Measurements from ENCODE around the gene ANKS3.
A peak's percentile ranks its signal among the peaks of the same experiment; 100 is the strongest.

The ANKS3 gene

DNA sequence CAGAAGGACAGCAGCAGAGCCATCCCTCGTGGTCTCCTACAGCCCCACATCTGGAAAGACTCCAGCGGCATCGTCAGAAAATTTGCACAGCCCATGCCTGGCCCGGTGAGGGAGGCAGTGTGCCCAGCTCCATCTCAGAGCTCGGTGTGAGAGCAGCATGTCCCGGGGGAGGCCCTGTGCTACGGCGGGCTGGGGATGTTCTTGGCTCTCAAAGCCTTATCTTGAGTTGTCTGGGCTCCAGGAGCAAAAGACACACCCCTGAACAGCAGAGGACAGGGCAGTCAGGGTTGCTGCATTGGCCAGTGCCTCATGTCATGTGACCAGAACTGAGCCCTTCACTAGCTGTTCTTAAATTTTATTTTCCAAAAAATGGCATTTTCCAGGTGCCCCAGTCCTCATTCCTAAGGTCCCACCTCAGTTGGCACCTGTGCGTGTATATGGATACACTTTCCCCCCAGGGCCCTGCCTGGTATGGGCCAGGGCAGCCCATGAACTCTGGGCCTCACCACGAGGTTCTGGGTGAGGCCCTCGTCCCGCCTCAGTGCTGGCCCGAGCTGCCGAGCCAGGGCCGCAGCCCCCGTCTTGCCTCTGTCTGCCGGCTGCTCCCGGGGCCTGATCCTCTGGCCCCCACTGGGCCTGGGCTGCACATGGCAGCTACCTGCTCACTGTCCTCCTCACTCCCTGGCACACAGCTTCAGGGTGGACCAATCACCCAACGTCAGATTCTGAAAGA, 37.7 kb downstream of the ANKS3 start:
- no peak for DNase-seq (ENCODE audit: low read depth in 2 of 2)

DNA sequence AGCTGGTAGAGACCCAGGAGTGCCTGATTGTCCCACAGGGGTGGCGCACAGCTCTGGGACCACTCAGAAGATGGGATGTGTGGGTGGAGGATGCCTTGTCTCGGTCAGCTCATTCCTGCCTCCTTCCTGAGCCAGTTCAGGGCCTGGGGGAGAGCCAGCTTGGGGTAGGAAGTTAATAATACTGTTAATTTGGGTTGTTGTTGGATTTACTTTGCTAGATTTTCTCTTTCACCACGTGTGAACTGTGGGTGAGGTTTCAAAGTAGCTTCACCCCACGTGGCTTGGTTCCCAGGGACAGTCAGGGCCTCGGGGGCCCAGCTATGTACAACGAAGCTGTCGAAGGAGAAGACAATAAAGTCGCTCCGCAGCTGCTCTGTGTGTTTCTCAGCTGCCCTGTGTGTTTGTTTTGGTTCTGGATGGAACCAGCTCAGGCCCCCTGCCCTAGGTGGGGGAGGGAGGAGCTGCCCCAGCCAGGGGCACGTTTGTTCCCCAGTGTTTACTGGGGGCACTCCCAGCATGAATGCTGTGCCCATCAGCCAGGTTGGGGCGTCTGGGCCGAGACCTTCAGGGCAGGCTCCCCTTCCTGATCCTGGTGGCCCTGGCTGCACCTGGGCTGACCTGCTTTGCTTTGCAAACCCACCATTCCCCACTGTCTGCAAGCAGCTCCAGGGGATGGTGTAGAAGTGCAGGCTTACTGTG, 38.4 kb downstream of the ANKS3 start:
- DNase-seq (ENCODE audit: low read depth in 2 of 2) = no peak

DNA sequence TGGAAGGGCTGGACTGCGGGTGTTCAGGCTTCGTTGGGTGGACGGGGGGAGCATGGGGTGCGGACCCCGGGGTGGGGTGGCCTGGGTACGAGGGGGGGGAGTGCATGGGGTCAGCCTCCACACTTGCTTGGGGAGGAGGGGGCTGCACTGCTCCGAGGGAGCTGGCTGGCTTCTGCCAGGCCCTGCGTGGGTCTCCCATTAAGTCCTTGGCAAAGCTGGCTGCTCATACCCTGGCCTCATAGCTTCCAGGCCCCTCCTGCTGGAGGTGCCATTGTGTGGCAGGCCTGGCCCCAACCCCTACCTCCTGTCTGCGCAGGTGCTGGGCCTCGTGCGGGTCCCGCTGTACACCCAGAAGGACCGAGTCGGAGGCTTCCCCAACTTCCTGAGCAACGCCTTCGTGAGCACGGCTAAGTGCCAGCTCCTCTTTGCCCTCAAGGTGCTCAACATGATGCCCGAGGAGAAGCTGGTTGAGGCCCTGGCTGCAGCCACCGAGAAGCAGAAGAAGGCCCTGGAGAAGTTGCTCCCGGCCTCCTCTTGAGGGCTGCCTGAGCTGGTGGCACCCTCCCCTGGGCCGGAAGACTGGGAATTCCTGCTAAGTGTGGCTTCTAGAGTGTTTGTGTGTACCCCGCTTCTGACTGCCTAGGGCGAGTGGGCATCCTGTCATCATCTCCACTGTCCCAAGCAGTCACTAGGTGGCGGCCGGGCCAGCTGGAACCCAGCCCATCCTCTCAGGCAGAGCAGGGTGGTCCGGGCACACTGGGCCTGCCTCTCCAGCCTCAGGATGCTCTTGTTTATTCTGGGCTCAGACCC, 39.2 kb downstream of the ANKS3 start:
- DNase-seq (ENCODE audit: low read depth in 2 of 2) = no peak

DNA sequence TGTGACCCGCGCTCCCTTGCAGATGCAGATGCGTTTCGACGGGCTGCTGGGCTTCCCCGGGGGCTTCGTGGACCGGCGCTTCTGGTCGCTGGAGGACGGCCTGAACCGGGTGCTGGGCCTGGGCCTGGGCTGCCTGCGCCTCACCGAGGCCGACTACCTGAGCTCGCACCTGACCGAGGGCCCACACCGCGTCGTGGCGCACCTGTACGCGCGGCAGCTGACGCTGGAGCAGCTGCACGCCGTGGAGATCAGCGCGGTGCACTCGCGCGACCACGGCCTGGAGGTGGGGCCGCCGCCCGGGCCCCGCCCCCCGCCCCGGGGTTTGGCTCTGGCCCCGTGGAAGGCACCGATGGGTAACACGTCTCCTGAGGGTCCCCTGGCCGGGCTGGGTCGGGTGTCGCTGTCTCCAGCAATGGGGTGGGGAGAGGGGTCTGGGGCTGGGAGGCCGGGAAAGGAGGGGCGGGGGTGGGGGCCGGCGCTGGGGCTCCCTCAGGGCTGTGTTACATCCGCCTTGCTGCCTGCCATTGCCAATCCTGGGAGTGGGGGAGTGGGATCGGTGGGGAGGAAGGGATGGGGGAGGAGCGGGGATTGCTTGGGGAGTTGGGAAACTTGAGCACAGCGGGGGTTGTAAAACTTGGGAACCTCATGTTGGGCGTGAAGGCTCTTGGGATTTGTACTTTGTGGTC, 40.0 kb downstream of the ANKS3 start:
- DNase-seq (ENCODE audit: low read depth in 2 of 2) = peak; percentile 25 to 26

DNA sequence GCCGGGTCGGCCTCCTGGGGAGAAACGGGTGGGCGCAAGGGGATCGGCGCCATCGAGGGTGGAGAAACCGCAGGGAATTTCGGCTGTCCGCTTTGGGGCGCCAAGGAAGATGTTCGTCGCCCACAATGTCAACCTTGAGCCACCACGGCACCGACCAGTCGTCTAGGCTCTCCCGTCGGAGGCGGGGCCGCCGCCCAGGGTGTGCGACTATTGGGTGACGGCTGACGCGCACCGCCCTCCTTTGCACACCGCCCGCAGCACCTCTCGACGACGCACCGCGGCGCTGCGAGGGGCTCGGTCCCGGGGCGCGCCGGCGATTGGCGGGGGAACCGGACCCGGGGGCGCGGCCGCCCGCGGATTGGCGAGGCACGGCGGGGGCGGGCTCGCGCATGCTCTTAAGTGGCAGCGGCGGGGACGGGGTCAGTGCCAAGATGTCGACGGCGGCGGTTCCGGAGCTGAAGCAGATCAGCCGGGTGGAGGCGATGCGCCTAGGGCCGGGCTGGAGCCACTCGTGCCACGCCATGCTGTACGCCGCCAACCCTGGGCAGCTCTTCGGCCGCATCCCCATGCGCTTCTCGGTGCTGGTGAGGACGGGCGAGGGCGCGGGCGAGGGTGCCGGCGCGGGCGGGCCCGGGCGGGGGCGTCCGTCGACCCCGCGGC, 40.6 kb downstream of the ANKS3 start, which contains the start of gene NUDT16L1:
NUDT16L1 (plus strand) TSS at position 267 of the 660 bp plus-strand sequence; CDS start at position 432, 165 bp downstream.
- peak; percentile 89 to 90 for DNase-seq (ENCODE audit: low read depth in 2 of 2)

DNA sequence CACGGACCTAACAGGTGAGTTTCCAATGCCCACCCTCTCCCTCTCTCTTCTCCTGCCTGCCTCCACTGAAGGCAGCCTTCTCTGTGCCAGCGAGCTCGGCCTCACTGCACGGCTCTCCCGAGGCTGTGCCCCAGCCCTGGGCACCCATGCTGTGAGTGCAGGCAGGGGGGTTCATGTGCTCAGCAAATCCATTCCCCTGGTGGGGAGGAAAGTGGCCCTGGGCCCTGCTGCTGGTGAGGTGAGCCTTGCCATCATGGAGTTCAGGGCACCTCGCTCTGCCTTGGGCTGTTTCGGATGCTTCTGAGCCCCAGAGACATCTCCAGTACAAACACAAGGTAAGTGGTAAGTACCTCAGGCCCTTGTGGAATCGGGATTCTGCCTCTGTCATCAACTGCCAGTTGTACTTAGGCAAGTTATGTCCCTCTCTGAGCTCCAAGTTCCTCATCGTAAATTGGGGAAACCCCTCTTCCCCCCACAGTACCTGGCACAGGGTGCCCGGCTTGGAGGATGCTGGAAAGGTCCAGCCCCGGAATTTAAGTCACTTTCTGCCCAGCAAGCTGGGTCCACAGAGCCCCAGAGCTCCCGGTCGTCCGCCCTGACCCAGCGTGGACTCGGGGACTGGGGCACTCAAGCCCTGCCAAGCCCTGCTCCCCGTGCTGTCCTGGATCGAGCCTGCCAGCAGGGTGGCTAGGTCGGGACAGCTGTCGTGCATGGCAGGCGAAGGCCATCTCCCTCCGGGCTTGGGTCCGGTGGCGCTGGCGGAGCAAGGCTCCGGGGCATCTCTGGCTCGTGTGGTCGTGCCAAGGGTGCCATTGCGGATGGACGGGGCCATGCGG, 41.4 kb downstream of the ANKS3 start:
- no peak for DNase-seq (ENCODE audit: low read depth in 2 of 2)

DNA sequence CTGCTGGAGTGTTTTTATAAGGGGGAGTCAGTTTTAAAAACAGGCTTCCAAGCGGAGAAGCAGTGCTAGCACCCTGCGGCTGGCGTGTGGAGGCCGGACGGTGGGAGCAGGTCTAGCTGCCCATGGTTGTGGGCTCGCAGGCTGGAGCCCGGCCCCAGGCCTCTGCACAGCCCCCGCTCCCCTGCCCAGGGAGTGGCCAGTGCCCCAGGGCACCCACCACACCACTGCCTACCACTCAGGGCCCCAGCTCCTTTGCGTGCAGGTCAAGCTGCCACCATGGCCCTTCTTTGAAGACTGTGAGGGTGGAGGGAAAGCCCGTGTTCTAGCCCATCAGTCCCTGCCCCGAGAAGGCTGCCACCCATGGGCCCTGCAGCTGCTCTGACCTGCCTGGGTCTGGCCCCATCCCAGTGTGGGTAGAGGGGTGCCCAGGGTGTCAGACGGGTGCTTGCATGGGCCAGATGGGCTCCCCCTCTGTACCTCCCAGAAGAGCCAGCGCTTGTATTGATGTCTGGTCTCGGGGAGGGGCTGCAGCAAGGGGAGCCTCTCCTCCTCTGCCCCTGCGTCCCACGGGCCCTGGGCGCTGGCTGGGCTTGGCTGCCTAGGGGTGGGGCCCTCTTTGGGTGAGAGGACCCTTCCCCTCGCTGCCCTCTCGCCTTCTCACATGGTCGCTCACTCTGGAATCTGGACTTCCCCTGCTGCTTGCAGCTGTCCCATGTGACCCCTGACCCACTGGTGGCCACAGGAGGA, 42.2 kb downstream of the ANKS3 start:
- DNase-seq (ENCODE audit: low read depth in 2 of 2) = no peak

DNA sequence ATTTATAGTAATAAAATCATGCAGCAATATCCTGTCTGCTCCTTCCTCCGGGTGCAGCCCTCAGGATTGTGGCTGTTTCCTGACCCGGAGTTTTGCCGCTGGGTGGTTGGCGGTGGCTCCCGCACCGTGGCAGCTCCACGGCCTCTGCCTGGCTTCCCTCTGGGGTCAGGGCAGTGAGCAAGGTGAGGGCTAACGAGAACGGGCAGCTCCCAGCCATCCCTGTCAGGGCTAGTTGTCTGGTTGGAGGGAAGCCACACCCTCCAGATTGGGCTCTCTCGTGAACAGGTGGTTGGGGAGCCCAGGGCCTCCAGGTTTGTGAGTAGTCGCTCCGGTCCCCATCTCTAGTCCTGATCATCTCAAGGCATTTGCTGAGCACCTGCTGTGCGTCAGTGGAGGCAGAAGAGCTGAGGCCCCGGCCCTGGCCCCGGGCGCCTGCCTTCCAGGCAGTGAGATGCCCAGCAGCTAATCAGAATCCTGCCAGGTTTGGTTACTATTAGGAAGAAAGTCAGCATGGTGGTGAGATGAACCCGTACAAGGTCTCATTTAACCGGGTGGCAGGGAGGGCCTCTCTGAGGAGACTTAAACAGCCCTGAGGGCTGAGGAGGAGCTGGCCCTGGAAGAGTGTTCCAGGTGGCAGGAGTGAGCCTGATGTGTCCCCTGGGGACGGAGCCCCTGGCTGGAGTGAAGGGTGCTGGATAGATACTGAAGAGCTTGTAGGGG, 43.0 kb downstream of the ANKS3 start:
- no peak for DNase-seq (ENCODE audit: low read depth in 2 of 2)

DNA sequence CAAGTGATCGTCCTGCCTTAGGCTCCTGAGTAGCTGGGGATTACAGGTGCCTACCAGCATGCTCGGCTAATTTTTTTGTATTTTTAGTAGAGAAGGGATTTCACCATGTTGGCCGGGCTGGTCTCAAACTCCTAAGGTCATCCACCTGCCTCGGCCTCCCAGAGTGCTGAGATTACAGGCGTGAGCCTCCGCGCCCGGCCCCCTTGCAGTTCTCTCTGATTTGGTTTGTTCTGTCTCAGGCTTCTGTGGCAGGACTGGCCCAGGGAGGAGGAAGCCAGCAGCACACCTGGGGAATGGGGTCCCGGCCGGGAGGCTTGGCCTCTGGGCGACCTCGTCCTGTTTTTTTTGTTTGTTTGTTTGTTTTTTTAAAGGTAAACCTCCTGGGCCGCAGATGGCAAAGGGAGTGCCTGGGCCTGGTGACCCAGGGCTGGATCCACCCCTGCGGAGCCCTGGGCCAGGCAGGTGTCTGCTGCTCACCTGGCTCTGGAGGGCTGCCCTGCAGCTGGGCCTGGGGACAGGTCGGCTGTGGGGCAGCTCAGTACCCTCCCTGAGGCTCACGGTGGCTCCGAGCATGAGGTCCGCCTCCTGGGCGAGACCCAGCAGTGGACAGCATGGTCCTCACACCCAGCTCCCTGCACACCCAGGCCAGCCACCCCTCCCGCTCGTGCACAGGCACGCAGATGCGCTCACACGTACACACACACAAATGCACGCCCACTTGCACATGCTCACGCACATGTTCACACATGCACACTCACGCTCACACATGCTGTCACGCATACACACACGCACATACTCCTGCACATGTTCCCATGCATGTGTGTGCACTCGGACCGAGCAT, 44.0 kb downstream of the ANKS3 start:
- DNase-seq (ENCODE audit: low read depth in 2 of 2) = no peak

DNA sequence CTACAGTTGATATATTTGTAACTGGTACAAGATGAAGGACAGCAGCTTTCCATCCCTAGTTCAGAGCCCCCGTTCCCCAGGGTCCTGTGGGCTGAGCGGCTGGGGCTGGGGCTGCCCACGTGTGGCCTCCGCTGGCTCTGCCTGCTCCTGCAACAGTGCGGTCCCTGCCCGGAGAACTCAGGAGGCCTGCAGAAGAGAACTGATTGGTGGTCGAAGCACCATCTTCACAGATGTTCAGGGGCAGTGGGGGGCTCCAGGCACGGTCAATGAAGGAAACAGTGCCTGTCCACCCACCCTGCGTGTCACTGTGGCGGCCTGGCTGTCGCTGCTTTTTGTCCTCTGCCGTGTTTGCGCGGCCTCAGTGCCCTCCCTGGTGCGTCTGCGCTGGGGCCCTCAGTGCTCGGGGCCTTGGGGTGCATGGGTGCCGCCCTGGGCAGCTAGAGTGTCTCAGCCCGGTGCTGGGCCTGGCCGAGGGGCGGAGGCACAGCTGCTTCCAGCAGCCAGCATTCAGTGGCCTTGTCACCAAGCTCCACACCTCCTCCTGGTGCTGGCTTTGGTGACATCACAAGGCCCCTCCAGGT, 44.9 kb downstream of the ANKS3 start:
- no peak for DNase-seq (ENCODE audit: low read depth in 2 of 2)

DNA sequence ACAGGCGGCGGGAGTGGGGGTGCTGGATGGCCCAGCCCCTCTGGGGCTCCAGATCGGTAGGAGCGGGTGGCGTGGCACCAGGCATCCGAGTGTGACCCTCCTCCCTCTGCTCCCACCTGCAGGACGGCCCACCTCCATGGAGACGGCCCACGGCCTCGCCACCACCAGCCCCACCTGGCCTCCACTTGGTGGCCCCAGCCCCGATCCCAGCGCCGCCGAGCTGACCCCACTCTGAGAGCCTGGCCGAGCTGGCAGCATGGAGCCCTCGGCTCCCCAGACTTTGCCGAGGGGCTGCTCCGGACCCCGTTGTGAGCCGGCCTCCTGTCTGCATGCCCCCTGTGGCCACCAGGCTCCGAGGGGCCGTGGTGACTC, 45.4 kb downstream of the ANKS3 start:
- DNase-seq (ENCODE audit: low read depth in 2 of 2) = no peak

DNA sequence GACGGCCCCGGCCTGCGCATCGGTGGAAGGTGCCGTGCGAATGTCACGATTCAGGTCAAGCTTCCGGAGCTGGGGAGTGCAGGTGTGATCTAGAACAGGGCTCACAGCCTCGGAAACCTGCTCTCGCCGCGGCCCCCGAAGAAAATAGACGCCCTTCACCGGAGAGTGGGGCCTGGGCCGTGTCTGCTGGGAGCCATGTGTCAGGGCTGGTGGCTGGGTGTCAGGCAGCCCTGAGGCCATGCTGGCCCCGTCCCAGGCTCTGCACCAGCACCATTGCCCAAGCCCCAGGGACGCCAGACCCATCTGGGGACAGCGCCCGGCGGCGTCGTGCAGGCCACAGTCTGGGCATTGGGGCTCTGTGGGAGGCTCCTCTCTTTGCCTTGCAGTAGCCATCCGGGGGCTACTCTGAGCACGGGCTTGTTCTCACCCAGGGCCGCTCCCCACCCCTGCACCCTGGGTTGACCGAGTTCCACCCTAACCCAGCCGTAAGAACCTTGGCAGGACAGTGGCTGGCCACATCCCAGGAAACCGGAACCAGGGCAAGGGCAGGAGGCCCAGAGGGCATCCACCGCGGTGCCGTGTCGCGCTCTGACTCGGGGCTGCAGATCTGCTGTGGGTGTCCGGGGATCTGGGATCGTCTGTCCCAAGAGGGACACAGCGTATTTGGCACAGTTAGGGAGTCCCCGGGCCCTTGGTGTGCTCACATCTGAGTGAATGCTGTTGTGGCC, 46.0 kb downstream of the ANKS3 start:
- no peak for DNase-seq (ENCODE audit: low read depth in 2 of 2)

DNA sequence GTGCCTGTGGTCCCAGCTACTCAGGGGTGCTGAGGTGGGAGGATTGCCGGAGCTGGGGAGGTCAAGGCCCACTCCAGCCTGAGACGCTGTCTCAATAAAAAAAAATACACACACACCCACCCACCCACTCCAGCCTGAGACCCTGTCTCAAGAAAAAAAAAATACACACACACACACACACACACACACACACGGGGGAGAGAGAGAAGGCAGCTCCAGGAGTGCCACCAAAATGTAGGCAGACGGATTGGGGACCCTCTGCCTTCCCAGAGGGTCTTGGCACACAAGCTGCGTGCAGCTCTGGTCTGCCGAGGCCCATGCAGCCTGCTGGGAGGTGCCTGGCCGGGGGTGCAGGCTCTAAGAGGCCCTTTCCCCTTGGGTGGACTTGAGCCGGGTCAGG, 46.7 kb downstream of the ANKS3 start:
- no peak for DNase-seq (ENCODE audit: low read depth in 2 of 2)

DNA sequence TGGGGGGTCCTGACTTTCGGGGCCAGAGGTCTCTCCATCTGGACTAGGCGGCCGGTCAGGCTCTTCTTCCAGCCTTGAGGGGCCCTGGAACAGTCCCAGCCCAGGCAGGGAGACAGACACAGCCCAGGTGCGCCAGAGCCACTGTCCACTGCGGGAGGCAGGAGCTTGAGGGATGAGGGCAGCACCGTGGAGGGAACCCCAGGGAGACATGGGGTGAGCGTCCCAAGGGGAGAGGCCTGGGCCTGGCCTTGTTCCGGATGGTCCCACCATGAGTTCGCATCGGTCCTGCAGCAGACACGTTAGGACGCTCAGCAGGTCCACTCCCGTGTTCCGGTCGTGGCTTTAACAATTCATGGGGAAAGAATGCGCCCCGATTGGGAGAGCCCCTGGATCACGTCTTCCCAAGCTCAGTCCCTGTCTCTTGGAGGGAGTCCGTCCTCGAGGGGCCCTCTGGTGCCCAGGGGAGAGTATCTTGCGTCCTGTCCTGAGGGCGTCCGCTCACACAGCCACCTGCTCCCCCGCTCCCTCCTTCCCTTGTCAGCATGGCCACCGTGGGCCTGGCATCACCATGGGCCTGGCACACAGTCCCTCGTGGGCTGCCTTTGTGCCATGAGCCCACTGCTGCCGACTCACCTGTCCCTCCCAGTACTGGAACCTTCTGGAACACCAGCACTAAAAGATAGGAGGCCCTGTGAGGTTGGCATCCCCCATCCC, 47.4 kb downstream of the ANKS3 start:
- no peak for DNase-seq (ENCODE audit: low read depth in 2 of 2)

DNA sequence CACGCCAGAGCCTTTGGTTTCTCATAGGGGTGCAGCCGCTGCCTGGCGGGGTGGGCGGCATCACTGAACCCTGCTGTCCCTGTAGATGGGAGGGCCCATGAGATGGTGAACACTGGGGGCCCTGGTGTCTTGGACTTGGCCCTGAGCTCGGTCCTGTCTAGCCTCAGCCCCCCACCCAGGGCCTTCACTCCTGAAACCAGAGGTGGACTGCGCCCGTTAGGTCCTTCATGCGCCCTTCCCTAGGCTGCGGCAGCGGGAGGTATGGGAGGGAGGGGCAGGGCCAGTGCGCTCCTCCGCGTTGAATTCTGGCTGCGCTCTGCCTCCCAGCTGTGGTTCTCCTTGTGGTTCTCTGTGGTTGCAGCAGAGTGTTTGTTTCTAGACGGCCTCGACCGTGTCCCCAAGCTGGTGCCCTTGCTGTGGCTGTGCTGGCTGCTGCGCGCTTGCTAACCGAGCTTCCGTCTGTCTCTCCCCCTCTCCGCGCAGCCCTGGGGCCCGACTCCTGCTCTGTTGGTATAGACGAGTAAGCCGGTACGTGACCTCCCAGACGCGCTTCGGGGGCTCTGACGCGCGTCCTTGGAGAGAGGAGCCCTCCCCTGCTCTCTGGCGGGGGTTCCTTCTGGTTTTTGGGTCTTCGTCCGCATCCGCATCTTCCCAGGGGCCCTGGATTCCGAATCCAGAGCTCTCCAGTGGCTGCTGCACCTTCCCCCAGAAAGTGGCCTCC, 48.1 kb downstream of the ANKS3 start:
- no peak for DNase-seq (ENCODE audit: low read depth in 2 of 2)

DNA sequence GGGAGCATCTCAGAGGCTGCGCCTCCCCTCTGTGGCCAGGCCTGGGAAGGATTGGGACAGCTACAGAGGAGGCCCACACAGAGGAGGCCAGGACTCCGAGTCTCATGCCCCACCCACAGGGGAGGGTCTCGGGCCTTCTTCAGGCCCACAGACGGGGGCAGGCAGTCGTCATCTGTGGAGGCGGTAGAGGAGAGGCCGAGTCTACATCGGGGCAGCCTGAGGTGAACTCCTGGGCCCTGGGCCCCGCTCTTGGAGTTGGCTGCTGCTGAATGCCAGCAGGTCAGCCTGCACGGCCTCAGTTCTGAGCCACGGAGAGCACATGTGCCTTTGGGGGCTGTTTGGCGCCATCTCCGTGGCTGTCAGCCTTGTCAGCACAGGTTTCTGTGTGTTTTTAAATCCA, 48.8 kb downstream of the ANKS3 start:
- no peak for DNase-seq (ENCODE audit: low read depth in 2 of 2)

All from fibroblast of skin of left quadriceps (primary cell).